ENCODE measurements around the gene INVS.
A peak's percentile ranks its signal among the peaks of the same experiment; 100 is the strongest.
"Not testable (repeated sequence)": the region's sequence is repeated elsewhere in the genome, so short reads cannot be mapped to it uniquely, and the experiment has no call there.

Gene INVS, protein sequence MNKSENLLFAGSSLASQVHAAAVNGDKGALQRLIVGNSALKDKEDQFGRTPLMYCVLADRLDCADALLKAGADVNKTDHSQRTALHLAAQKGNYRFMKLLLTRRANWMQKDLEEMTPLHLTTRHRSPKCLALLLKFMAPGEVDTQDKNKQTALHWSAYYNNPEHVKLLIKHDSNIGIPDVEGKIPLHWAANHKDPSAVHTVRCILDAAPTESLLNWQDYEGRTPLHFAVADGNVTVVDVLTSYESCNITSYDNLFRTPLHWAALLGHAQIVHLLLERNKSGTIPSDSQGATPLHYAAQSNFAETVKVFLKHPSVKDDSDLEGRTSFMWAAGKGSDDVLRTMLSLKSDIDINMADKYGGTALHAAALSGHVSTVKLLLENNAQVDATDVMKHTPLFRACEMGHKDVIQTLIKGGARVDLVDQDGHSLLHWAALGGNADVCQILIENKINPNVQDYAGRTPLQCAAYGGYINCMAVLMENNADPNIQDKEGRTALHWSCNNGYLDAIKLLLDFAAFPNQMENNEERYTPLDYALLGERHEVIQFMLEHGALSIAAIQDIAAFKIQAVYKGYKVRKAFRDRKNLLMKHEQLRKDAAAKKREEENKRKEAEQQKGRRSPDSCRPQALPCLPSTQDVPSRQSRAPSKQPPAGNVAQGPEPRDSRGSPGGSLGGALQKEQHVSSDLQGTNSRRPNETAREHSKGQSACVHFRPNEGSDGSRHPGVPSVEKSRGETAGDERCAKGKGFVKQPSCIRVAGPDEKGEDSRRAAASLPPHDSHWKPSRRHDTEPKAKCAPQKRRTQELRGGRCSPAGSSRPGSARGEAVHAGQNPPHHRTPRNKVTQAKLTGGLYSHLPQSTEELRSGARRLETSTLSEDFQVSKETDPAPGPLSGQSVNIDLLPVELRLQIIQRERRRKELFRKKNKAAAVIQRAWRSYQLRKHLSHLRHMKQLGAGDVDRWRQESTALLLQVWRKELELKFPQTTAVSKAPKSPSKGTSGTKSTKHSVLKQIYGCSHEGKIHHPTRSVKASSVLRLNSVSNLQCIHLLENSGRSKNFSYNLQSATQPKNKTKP

GRCh38 chr9:100098887-100099721 is at the start of gene INVS, which contains the start of gene ERP44:
INVS (plus strand) TSS chr9:100099243; CDS start chr9:100104522, 5,279 bp downstream.
ERP44 (minus strand) TSS chr9:100099000; CDS start chr9:100098840, 160 bp downstream.
- DNase-seq (ENCODE audit: low read depth in 2 of 2, low spot score in 1 of 2), result peak; percentile 91 to 92

DNA sequence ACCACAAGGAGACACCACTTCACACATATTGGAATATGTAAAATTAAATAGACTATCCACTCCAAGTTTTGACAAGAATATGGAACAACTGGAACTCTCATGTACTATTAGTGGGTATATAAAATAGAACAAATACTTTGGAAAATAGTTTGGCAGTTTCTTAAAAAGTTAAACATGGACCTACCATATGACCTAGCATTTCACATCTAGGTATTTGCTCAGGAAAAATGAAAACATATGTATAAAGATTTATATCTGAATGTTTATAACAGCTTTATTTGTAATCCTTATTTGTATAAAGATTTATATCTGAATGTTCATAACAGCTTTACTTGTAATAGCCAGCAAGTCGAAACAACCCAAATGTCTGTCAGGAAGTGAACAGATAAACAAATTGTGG is 49.5 kb upstream of the INVS start:
- DNase-seq (ENCODE audit: low read depth in 2 of 2, low spot score in 1 of 2), result no peak

GRCh38 chr9:100052375-100052774 is 46.7 kb upstream of the INVS start:
- DNase-seq (ENCODE audit: low read depth in 2 of 2, low spot score in 1 of 2), result no peak

DNA sequence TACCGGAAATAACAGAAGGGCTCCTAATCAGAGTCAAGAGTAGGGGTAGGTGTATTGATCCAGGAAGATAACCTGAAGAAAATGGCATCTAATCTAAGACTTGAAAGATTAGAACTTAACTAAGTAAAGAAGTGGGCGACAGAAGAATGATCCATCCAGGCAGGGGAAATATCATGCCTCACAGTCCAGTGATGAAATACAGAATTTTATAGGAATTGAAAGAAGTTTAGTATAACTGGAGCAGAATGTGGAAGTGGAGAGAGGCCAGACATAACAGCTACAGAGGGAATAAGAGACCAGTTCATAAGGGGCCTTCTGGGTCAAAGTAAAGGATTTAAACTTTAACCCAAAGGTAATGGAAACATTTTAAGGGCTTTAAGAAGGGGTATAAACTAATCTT is 42.5 kb upstream of the INVS start:
- no peak for DNase-seq (ENCODE audit: low read depth in 2 of 2, low spot score in 1 of 2)

GRCh38 chr9:100057624-100058023 is 41.4 kb upstream of the INVS start:
- no peak for DNase-seq (ENCODE audit: low read depth in 2 of 2, low spot score in 1 of 2)

GRCh38 chr9:100058699-100059579 is 40.1 kb upstream of the INVS start:
- no peak for DNase-seq (ENCODE audit: low read depth in 2 of 2, low spot score in 1 of 2)

DNA sequence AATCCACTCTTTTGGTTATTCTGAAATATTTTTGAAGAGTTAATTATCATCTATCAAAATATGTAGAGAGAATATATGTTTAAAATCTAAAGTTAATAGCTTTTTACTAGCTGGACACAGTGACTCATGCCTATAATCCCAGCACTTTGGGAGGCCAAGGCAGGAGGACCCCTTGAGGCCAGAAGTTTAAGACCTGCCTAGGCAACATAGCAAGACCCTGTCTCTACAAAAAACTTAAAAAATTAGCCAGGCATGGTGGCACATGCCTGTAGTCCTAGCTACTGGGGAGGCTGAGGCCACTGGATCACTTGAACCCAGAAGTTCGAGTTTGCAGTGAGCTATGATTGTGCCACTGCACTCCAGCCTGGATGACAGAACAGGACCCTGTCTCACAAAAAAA is 36.4 kb upstream of the INVS start:
- DNase-seq (ENCODE audit: low read depth in 2 of 2, low spot score in 1 of 2), result not testable (repeated sequence)

GRCh38 chr9:100063185-100063584 is 35.9 kb upstream of the INVS start:
- DNase-seq (ENCODE audit: low read depth in 2 of 2, low spot score in 1 of 2), result no peak

- DNase-seq (ENCODE audit: low read depth in 2 of 2, low spot score in 1 of 2), result no peak
Observed at GRCh38 chr9:100064872-100065581, 34.0 kb upstream of the INVS start.

GRCh38 chr9:100066539-100066938 is 32.5 kb upstream of the INVS start:
- DNase-seq (ENCODE audit: low read depth in 2 of 2, low spot score in 1 of 2), result no peak

DNA sequence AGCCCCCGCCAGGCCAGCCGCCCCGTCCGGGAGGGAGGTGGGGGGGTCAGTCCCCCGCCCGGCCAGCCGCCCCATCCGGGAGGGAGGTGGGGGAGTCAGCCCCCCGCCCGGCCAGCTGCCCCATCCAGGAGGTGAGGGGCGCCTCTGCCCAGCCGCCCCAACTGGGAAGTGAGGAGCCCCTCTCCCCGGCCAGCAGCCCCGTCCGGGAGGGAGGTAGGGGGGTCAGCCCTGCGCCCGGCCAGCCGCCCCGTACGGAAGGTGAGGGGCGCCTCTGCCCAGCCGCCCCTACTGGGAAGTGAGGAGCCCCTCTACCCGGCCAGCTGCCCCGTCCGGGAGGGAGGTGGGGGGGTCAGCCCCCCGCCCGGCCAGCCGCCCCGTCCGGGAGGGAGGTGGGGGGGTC is 31.1 kb upstream of the INVS start:
- DNase-seq (ENCODE audit: low read depth in 2 of 2, low spot score in 1 of 2), result not testable (repeated sequence)

DNA sequence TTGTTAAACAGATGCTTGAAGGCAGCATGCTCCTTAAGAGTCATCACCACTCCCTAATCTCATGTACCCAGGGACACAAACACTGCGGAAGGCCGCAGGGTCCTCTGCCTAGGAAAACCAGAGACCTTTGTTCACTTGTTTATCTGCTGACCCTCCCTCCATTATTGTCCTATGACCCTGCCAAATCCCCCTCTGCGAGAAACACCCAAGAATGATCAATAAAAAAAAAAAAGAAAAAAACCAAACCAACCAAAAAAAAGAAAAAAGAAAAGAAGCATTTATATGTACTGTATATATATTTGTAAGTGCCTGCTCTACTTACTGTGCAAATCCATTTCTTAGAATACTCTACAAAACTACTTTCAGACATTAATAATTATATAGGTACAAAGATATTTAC is 30.0 kb upstream of the INVS start:
- DNase-seq (ENCODE audit: low read depth in 2 of 2, low spot score in 1 of 2), result not testable (repeated sequence)

- DNase-seq (ENCODE audit: low read depth in 2 of 2, low spot score in 1 of 2), result no peak
Observed at GRCh38 chr9:100070104-100071041, 28.7 kb upstream of the INVS start.

GRCh38 chr9:100071271-100071670 is 27.8 kb upstream of the INVS start:
- DNase-seq (ENCODE audit: low read depth in 2 of 2, low spot score in 1 of 2), result no peak

GRCh38 chr9:100072805-100073204 is 26.2 kb upstream of the INVS start:
- no peak for DNase-seq (ENCODE audit: low read depth in 2 of 2, low spot score in 1 of 2)

GRCh38 chr9:100074093-100074492 is 24.9 kb upstream of the INVS start:
- DNase-seq (ENCODE audit: low read depth in 2 of 2, low spot score in 1 of 2), result no peak

GRCh38 chr9:100074989-100075388 is 24.1 kb upstream of the INVS start:
- DNase-seq (ENCODE audit: low read depth in 2 of 2, low spot score in 1 of 2), result no peak

DNA sequence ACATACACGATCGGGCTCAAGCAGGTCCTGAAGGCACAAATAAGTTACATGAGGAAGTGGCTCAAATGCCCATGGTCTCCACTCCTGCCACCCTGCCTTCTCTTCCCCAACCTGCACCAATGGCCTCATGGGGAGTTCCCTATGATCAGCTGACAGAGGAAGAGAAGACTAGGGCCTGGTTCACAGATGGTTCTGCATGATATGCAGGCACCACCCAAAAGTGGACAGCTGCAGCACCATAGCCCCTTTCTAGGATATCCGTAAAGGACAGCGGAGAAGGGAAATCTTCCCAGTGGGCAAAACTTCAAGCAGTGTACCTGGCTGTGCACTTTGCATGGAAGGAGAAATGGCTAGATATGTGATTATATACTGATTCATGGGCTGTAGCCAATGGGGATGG is 22.8 kb upstream of the INVS start:
- not testable (repeated sequence) for DNase-seq (ENCODE audit: low read depth in 2 of 2, low spot score in 1 of 2)

Data from stimulated activated CD8-positive, alpha-beta memory T cell treated with anti-CD3 and anti-CD28 coated beads, Interleukin-4, amount 100 ng/mL, for 1 hour (primary cell).